Lung (tissue), 12 donors: ENCODE data around the gene VDAC1. TPM values are rescaled to one million over a fixed set of nuclear protein-coding genes. Genes with fewer than 3 reads are reported as not detected.

ENCODE experiments used
- ATAC-seq: fragments of 200-7000 bp; cut with Tn5 transposase; one replicate; pipeline ENCODE4 v1.9.1; 2020; ENCODE audit warnings: moderate number of reproducible peaks; ENCODE audit not compliant: insufficient read depth, low FRiP score
- DNase-seq, 3 donors: peaks; one replicate each; pipeline ENCODE4 v3.0.0-alpha.2; 2013 to 2017
- H3K27ac ChIP-seq, 2 donors: one replicate each; pipeline ENCODE4 v1.5.1; 2013; ENCODE audit warnings: mild to moderate bottlenecking in 2 of 2, moderate library complexity in 2 of 2, control low read depth in 1 of 2, inconsistent platforms in 1 of 2, low read depth in 1 of 2, low read length in 1 of 2
- H3K27me3 ChIP-seq, 3 donors: one replicate each; pipeline ENCODE4 v1.5.1; 2013; ENCODE audit warnings: low read length in 2 of 3; ENCODE audit not compliant: control insufficient read depth in 3 of 3, insufficient read depth in 3 of 3
- H3K36me3 ChIP-seq, 4 donors: one replicate each; pipeline ENCODE4 v1.5.1; 2013; ENCODE audit warnings: low read length in 4 of 4, mild to moderate bottlenecking in 1 of 4, moderate library complexity in 1 of 4; ENCODE audit not compliant: control insufficient read depth in 4 of 4, insufficient read depth in 4 of 4
- H3K4me1 ChIP-seq, 5 donors: one replicate each; pipeline ENCODE4 v1.5.1; 2013; ENCODE audit warnings: low read length in 5 of 5, mild to moderate bottlenecking in 2 of 5, moderate library complexity in 1 of 5; ENCODE audit not compliant: control insufficient read depth in 5 of 5, insufficient read depth in 5 of 5
- H3K4me3 ChIP-seq: one replicate; pipeline ENCODE4 v1.5.1; 2013; ENCODE audit warnings: mild to moderate bottlenecking, control low read depth, moderate library complexity
- H3K9ac ChIP-seq, 2 donors: one replicate each; pipeline ENCODE4 v1.5.1; 2013; ENCODE audit warnings: low read length in 2 of 2, control low read depth in 1 of 2; ENCODE audit not compliant: insufficient read depth in 1 of 2
- H3K9me3 ChIP-seq, 4 donors: one replicate each; pipeline ENCODE4 v1.5.1; 2013; ENCODE audit warnings: low read length in 3 of 4, mild to moderate bottlenecking in 1 of 4, moderate library complexity in 1 of 4; ENCODE audit not compliant: control insufficient read depth in 4 of 4, insufficient read depth in 3 of 4
- CTCF ChIP-seq: IDR thresholded peaks from 2 replicates; pipeline ENCODE4 v1.5.1; 2012; ENCODE audit warnings: mild to moderate bottlenecking; ENCODE audit errors: control extremely low read depth, extremely low read depth
- WGBS, 2 donors: extraction: QIAGEN DNeasy Blood & Tissue Kit; methylation state at CpG; one replicate each; pipeline ENCODE4 v1.1.7; 2013; 5-methylcytosine and 5-hydroxymethylcytosine counted together
- polyA plus RNA-seq, 2 donors: library from polyadenylated mRNA; stranded (reverse); fragments of 200-250 nt; gene quantifications; one replicate each; pipeline ENCODE4 v1.2.1, GENCODE V29; 2013
- total RNA-seq, 2 donors: library from RNA; depleted of rRNA in 1 of 2; stranded (reverse); fragments of >200 nt in 1 of 2; gene quantifications; one replicate each; pipeline ENCODE4 v1.2.1, GENCODE V29; 2014 to 2021
- donor health status: control.
- donor health status: control.
- donor health status: Bipolar disorder and iron deficiency.
- donor health status: healthy.
- donor health status: DM: yes; HTN: yes; CAD: no.

VDAC1 gene
- total and polyA plus RNA-seq, 4 donors, result 107 to 136 (median 120) TPM

- H3K27me3 ChIP-seq, result no peaks in the 10 kb centered on the region
- H3K27ac ChIP-seq, result no peak overlapping the region
- peaks cover 0 to 13% (median 7%) of the 10 kb centered on the region in 5 donors for H3K4me1 ChIP-seq
- no peak for TF ChIP-seq CTCF
- no peak overlapping the region for H3K4me3 ChIP-seq
- H3K36me3 ChIP-seq, result peaks cover 0 to 6% (median under 1%) of the 10 kb centered on the region in 4 donors
- no peaks in the 10 kb centered on the region for H3K9me3 ChIP-seq
- 96 to 97% methylated on average over 10 of the region's 10 CpGs for WGBS, 2 donors
- DNase-seq (no peak), ATAC-seq (no peak)
- H3K9ac ChIP-seq, result no peak overlapping the region
Measured at GRCh38 chr5:133966090-133966489, 38.7 kb downstream of the VDAC1 start.

GRCh38 chr5:133963493-133964128 is 41.2 kb downstream of the VDAC1 start:
- H3K36me3 ChIP-seq, result peaks cover 0 to 8% (median 6%) of the 10 kb centered on the region in 4 donors
- no peaks in the 10 kb centered on the region for H3K9me3 ChIP-seq
- 98 to 100% methylated on average over 2 of the region's 2 CpGs for WGBS, 2 donors
- H3K4me1 ChIP-seq, result peaks cover 0 to 13% (median 6%) of the 10 kb centered on the region in 5 donors
- ATAC-seq (no peak), DNase-seq (no peak)
- H3K27me3 ChIP-seq, result no peaks in the 10 kb centered on the region
- H3K4me3 ChIP-seq, result no peak overlapping the region
- H3K9ac ChIP-seq, result no peak overlapping the region
- TF ChIP-seq CTCF, result no peak
- H3K27ac ChIP-seq, result no peak overlapping the region

- H3K9me3 ChIP-seq, result no peaks in the 10 kb centered on the region
- peak overlapping the region in 1 of 2 donors; percentile 21 for H3K27ac ChIP-seq
- ATAC-seq (no peak), DNase-seq (no peak)
- peaks cover under 1 to 8% (median 5%) of the 10 kb centered on the region in 4 donors for H3K36me3 ChIP-seq
- TF ChIP-seq CTCF, result no peak
- H3K4me3 ChIP-seq, result no peak overlapping the region
- H3K4me1 ChIP-seq, result peaks cover 0 to 13% (median 6%) of the 10 kb centered on the region in 5 donors
- 54 to 59% methylated on average over 2 of the region's 2 CpGs for WGBS, 2 donors
- H3K9ac ChIP-seq, result no peak overlapping the region
- no peaks in the 10 kb centered on the region for H3K27me3 ChIP-seq
Measured at GRCh38 chr5:133962801-133963476, 41.8 kb downstream of the VDAC1 start.
